Osteocyte (in vitro differentiated cells): ENCODE measurements around the gene TREML4. TPM values are rescaled to one million over a fixed set of nuclear protein-coding genes. Genes with fewer than 3 reads are reported as not detected.

Source experiments
- DNase-seq: peaks from one replicate; pipeline ENCODE4 v3.0.0; 2021; ENCODE audit warnings: mixed read lengths; ENCODE audit not compliant: unreplicated experiment; ENCODE audit errors: extremely low spot score
- H3K27ac Mint-ChIP-seq: one replicate; pipeline ENCODE4 v1.8.0; 2021; ENCODE audit warnings: mild to moderate bottlenecking, mixed read lengths; ENCODE audit not compliant: unreplicated experiment
- H3K27me3 Mint-ChIP-seq: one replicate; pipeline ENCODE4 v1.8.0; 2021; ENCODE audit warnings: mixed read lengths; ENCODE audit not compliant: unreplicated experiment
- H3K36me3 Mint-ChIP-seq: one replicate; pipeline ENCODE4 v1.8.0; 2021; ENCODE audit warnings: mixed read lengths; ENCODE audit not compliant: unreplicated experiment
- H3K4me1 Mint-ChIP-seq: one replicate; pipeline ENCODE4 v1.8.0; 2021; ENCODE audit warnings: mixed read lengths; ENCODE audit not compliant: unreplicated experiment
- H3K4me3 Mint-ChIP-seq: one replicate; pipeline ENCODE4 v1.8.0; 2021; ENCODE audit warnings: mild to moderate bottlenecking, moderate library complexity, mixed read lengths; ENCODE audit not compliant: unreplicated experiment
- H3K9me3 Mint-ChIP-seq: one replicate; pipeline ENCODE4 v1.8.0; 2021; ENCODE audit warnings: mixed read lengths; ENCODE audit not compliant: unreplicated experiment
- CTCF ChIP-seq: fragments of 200-600 bp; sonication (generic); IDR thresholded peaks from 2 replicates; pipeline ENCODE4 v1.5.0; 2021; ENCODE audit warnings: antibody characterized with exemption, mild to moderate bottlenecking, moderate library complexity
- total RNA-seq: library from RNA; stranded (reverse); gene quantifications from 2 replicates; pipeline ENCODE4 v1.2.1, GENCODE V29; 2021

The TREML4 gene
- total RNA-seq, 1 donor from 2014 or later, result not detected

DNA sequence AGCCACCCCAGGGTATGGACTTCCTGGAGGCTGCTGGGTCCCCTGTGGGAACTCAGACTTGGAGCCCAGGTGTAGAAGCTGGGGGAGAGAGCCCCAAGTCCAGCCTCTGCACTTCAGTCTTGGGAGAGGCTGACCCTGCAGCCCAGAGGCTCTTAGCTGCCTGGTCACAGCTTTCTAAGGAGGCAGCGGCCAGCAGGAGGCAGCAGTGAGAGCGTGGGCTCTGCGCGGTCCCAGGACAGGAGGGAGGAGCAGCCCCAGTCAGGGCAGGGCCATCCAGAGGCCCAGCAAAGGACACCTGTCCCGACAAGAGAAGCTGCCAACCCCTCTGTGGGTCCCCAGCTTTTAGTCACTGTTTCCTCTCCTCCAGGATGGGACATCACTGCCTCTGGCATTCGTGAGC is 36.6 kb upstream of the TREML4 start:
- Mint-ChIP-seq H3K27me3 (peaks cover 21% of the 10 kb centered on the region), H3K4me3 (no peak overlapping the region), H3K27ac (no peak overlapping the region), H3K9me3 (no peaks in the 10 kb centered on the region), H3K36me3 (no peaks in the 10 kb centered on the region), H3K4me1 (no peaks in the 10 kb centered on the region)
- TF ChIP-seq CTCF, result peak; percentile 46
- DNase-seq, result peak; percentile 82

DNA sequence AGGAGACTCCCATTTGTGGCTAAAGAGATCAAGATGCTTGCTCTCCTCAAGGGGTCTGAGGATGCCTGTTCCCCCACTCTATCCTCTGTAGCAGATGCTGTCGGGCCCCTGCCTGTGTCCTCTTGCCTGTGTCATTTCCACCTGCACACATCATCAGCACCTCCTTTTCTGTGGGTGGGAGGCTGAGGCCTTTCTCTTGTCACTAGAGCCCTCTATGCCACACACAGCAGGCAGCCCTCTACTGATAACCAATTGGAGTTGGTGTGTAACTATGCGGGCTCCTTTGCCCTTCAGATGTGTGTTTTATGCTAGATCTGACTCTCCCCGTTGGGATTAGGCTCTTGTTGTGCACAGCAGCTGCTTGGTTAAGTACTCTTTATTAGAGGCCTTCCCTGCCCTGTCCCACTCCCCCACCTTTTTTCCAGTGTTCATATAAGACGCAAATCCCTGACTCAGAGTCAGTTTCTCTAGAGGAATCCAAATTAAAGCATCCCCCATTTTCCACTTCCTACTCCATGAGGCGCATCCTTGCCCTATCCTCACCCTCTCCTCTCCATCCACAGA is 34.9 kb upstream of the TREML4 start:
- Mint-ChIP-seq H3K9me3 (no peaks in the 10 kb centered on the region), H3K27ac (no peak overlapping the region), H3K27me3 (peaks cover 31% of the 10 kb centered on the region), H3K4me3 (no peak overlapping the region), H3K36me3 (no peaks in the 10 kb centered on the region), H3K4me1 (no peaks in the 10 kb centered on the region)
- no peak for TF ChIP-seq CTCF
- DNase-seq, result peak; percentile 54

GRCh38 chr6:41193884-41194283 is 34.3 kb upstream of the TREML4 start:
- peaks cover 27% of the 10 kb centered on the region for H3K27me3 Mint-ChIP-seq
- no peaks in the 10 kb centered on the region for H3K9me3 Mint-ChIP-seq
- no peaks in the 10 kb centered on the region for H3K4me1 Mint-ChIP-seq
- peak; percentile 23 for DNase-seq
- H3K4me3 Mint-ChIP-seq, result no peak overlapping the region
- no peak for TF ChIP-seq CTCF
- H3K36me3 Mint-ChIP-seq, result no peaks in the 10 kb centered on the region
- no peak overlapping the region for H3K27ac Mint-ChIP-seq

- Mint-ChIP-seq H3K4me3 (no peak overlapping the region), H3K9me3 (no peaks in the 10 kb centered on the region), H3K36me3 (no peaks in the 10 kb centered on the region), H3K27ac (no peak overlapping the region), H3K4me1 (no peaks in the 10 kb centered on the region), H3K27me3 (peaks cover 30% of the 10 kb centered on the region)
- DNase-seq, result peak; percentile 66
- TF ChIP-seq CTCF, result no peak
Measured at GRCh38 chr6:41194386-41194785, 33.8 kb upstream of the TREML4 start.

- Mint-ChIP-seq H3K36me3 (no peaks in the 10 kb centered on the region), H3K4me1 (peaks cover 2% of the 10 kb centered on the region), H3K9me3 (no peaks in the 10 kb centered on the region), H3K4me3 (no peak overlapping the region), H3K27ac (no peak overlapping the region), H3K27me3 (peaks cover 36% of the 10 kb centered on the region)
- peak; percentile 36 for DNase-seq
- TF ChIP-seq CTCF, result no peak
Measured at GRCh38 chr6:41197234-41197633, 30.9 kb upstream of the TREML4 start.
